ENCODE data around the gene PLXNA1.

DNA sequence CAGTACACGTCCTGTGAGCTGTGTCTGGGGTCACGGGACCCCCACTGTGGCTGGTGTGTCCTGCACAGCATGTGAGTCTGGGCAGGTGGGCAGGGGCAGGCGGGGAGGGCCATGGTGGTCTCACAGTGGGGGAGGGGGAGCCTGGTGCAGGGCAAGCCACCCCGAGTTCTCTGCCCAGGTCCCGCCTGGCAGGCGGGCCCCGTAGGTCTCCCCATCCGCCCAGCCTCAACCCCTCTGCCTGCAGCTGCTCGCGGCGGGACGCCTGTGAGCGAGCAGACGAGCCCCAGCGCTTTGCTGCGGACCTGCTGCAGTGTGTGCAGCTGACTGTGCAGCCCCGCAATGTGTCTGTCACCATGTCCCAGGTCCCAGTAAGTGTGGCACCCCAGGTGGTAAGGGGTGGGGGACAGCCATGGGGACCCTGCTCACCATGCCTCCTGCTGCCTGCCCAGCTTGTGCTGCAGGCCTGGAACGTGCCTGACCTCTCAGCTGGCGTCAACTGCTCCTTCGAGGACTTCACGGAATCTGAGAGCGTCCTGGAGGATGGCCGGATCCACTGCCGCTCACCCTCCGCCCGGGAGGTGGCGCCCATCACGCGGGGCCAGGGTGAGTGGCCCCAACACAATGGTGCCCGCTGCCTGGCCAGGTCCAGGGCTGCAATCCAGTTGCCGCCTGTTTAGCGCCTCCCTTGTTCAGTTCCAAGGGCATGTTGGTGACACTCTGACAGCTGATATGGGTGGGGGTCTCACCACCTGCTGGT lies 21.9 kb downstream of the PLXNA1 start:
- TF ChIP-seq, protein P1, sequence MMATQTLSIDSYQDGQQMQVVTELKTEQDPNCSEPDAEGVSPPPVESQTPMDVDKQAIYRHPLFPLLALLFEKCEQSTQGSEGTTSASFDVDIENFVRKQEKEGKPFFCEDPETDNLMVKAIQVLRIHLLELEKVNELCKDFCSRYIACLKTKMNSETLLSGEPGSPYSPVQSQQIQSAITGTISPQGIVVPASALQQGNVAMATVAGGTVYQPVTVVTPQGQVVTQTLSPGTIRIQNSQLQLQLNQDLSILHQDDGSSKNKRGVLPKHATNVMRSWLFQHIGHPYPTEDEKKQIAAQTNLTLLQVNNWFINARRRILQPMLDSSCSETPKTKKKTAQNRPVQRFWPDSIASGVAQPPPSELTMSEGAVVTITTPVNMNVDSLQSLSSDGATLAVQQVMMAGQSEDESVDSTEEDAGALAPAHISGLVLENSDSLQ (IDR thresholded peaks at IDR 0.05): no peak
- TF ChIP-seq HDGF (IDR thresholded peaks at IDR 0.05; ENCODE audit: borderline replicate concordance) (no peak), FOXM1 (IDR thresholded peaks at IDR 0.05; ENCODE audit: borderline replicate concordance) (no peak), SP1 (IDR thresholded peaks at IDR 0.05) (no peak), ZNF384 (IDR thresholded peaks at IDR 0.05) (no peak), CTBP1 (IDR thresholded peaks at IDR 0.05; ENCODE audit: borderline replicate concordance) (no peak), ARNT (IDR thresholded peaks at IDR 0.05) (no peak), L3MBTL2 (conservative IDR thresholded peaks at IDR 0.05) (no peak), LEF1 (IDR thresholded peaks at IDR 0.05; ENCODE audit: borderline replicate concordance) (no peak)
